Upper lobe of right lung (tissue), 1 donor: Measurements from ENCODE around the gene TPST2. TPM values are rescaled to one million over a fixed set of nuclear protein-coding genes. Genes with fewer than 3 reads are reported as not detected.
"Not testable (repeated sequence)": the region's sequence is repeated elsewhere in the genome, so short reads cannot be mapped to it uniquely, and the experiment has no call there.

Source experiments
- ATAC-seq: fragments of 200-7000 bp; cut with Tn5 transposase; one replicate; pipeline ENCODE4 v1.9.1; 2020; ENCODE audit warnings: mild to moderate bottlenecking, moderate library complexity
- DNase-seq: peaks from one replicate; pipeline ENCODE4 v3.0.0-alpha.2; 2020
- H3K27ac ChIP-seq: fragments of 200-600 bp; one replicate; pipeline ENCODE4 v1.8.0; 2022
- H3K27me3 ChIP-seq: fragments of 200-600 bp; one replicate; pipeline ENCODE4 v1.8.0; 2022; ENCODE audit warnings: mild to moderate bottlenecking
- H3K36me3 ChIP-seq: fragments of 200-600 bp; one replicate; pipeline ENCODE4 v1.8.0; 2022
- H3K4me1 ChIP-seq: fragments of 200-600 bp; one replicate; pipeline ENCODE4 v1.8.0; 2022
- H3K4me3 ChIP-seq: fragments of 200-600 bp; one replicate; pipeline ENCODE4 v1.8.0; 2022; ENCODE audit warnings: mild to moderate bottlenecking
- H3K9me3 ChIP-seq: fragments of 200-600 bp; one replicate; pipeline ENCODE4 v1.8.0; 2022
- intact Hi-C: fragments of 100-400 bp; cut with DNase I; formaldehyde crosslinking; loops from one replicate; pipeline ENCODE4 v1.11.0; 2022
- total RNA-seq: library from RNA; stranded (reverse); fragmentation: NEBNext Ultra II Directional; extraction: Animal tissue kit (Norgen Biotek cat#: 25700); gene quantifications from one replicate; pipeline ENCODE4 v1.2.1, GENCODE V29; 2021
- TF ChIP-seq, protein P1 (sequence below): fragments of 200-600 bp; IDR thresholded peaks from one replicate; pipeline ENCODE4 v1.8.0; 2022; ENCODE audit warnings: antibody characterized with exemption
- donor health status: DM: no; HTN: yes; CAD: no; lungs with severe emphysema.

Gene TPST2
- total RNA-seq, 1 donor from 2014 or later, result 83.1 TPM

DNA sequence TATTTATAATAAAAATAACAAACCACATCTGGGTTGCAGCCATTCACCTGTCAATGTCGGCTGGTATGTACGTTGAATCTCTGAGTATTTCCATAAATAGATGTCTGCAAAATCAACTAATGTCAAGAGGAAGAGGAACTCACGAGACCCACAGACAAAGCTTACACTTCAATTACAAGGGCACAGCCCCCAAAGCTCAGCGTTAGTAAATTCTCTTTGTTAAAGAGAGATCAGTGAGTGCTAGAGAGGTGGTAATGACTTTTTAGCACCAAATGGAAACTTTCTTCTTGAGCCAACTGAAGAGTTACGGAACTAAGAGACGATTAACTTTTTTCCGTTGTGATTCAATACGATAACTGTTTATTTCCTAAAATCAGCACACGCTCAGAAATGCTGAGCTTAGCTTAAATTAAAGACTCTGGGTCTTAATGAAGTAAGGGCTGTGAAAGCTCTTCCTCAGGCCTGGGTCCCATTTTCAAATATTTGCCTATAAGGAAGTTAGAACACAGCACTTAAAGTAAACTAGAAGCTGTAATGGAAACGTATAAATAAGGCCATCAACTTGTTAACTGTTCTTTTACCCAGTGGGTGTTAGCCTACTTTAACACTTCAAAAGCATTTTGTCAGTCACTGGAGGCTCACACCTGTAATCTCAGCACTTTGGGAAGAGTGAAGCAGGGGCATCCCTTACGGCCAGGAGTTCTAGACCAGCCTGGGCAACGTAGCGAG is 54.9 kb downstream of the TPST2 start:
- TF ChIP-seq, protein P1, sequence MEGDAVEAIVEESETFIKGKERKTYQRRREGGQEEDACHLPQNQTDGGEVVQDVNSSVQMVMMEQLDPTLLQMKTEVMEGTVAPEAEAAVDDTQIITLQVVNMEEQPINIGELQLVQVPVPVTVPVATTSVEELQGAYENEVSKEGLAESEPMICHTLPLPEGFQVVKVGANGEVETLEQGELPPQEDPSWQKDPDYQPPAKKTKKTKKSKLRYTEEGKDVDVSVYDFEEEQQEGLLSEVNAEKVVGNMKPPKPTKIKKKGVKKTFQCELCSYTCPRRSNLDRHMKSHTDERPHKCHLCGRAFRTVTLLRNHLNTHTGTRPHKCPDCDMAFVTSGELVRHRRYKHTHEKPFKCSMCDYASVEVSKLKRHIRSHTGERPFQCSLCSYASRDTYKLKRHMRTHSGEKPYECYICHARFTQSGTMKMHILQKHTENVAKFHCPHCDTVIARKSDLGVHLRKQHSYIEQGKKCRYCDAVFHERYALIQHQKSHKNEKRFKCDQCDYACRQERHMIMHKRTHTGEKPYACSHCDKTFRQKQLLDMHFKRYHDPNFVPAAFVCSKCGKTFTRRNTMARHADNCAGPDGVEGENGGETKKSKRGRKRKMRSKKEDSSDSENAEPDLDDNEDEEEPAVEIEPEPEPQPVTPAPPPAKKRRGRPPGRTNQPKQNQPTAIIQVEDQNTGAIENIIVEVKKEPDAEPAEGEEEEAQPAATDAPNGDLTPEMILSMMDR, result no peak
- ATAC-seq (no peak), DNase-seq (no peak)
- intact Hi-C loops, result no loop called here
- H3K27ac ChIP-seq, result no peak overlapping the region
- H3K27me3 ChIP-seq, result no peaks in the 10 kb centered on the region
- H3K36me3 ChIP-seq, result peaks cover 52% of the 10 kb centered on the region
- no peaks in the 10 kb centered on the region for H3K9me3 ChIP-seq
- H3K4me3 ChIP-seq, result no peak overlapping the region
- H3K4me1 ChIP-seq, result peaks cover under 1% of the 10 kb centered on the region

DNA sequence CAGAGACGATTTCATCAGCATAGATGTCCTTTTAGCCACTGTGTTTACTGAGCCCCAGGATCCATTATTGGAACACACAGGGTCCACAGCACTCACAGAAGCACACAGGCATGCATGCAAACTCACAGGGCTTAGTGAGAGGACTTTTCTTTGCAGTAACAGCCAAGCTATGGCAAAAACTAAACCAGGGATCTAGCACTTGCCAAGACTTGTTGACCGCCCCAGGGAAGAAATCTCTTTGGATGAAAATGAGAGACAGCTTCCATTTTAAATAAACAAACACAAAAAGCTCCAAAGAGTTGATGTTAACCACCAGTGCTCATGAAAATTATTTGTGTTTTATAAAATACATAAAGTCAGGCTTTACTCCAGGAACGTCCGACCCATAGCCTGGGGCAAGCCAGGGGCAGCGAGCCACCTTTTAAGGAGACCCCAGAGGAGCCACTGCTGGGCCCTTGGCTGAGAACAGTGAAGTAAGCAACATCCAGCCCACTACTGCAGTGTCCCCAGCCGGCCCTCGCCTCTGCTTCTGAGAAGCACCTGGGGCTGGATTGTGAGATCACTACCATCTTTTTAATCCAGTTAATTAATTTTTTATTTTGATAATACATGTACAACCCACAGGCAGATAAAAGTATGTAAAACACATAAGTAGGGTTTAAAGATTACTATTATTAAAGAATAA is 55.6 kb downstream of the TPST2 start:
- no peaks in the 10 kb centered on the region for H3K9me3 ChIP-seq
- peaks cover 6% of the 10 kb centered on the region for H3K4me1 ChIP-seq
- intact Hi-C loops, result no loop called here
- no peak for DNase-seq
- no peak overlapping the region for H3K4me3 ChIP-seq
- TF ChIP-seq, protein P1, result no peak
- H3K27ac ChIP-seq, result no peak overlapping the region
- H3K27me3 ChIP-seq, result no peaks in the 10 kb centered on the region
- peaks cover 51% of the 10 kb centered on the region for H3K36me3 ChIP-seq
- no peak for ATAC-seq

- intact Hi-C loops, result no loop called here
- peak; percentile 66 for DNase-seq
- H3K36me3 ChIP-seq, result peaks cover 74% of the 10 kb centered on the region
Measured at GRCh38 chr22:26529345-26529744, 60.6 kb downstream of the TPST2 start.

GRCh38 chr22:26528518-26528917 is 61.4 kb downstream of the TPST2 start:
- H3K4me1 ChIP-seq, H3K27me3 ChIP-seq, intact Hi-C loops, DNase-seq, H3K4me3 ChIP-seq, ATAC-seq, H3K9me3 ChIP-seq, H3K27ac ChIP-seq: not testable (repeated sequence)
- peaks cover 82% of the 10 kb centered on the region for H3K36me3 ChIP-seq

More at GRCh38 chr22:26529345-26529744, 60.6 kb downstream of the TPST2 start:
- Histone ChIP-seq H3K9me3 (no peaks in the 10 kb centered on the region), H3K27ac (peak overlapping the region; percentile 30), H3K27me3 (no peaks in the 10 kb centered on the region), H3K4me1 (peaks cover 6% of the 10 kb centered on the region), H3K4me3 (no peak overlapping the region)
- ATAC-seq, result peak; percentile 89
- TF ChIP-seq, protein P1, result no peak

DNA sequence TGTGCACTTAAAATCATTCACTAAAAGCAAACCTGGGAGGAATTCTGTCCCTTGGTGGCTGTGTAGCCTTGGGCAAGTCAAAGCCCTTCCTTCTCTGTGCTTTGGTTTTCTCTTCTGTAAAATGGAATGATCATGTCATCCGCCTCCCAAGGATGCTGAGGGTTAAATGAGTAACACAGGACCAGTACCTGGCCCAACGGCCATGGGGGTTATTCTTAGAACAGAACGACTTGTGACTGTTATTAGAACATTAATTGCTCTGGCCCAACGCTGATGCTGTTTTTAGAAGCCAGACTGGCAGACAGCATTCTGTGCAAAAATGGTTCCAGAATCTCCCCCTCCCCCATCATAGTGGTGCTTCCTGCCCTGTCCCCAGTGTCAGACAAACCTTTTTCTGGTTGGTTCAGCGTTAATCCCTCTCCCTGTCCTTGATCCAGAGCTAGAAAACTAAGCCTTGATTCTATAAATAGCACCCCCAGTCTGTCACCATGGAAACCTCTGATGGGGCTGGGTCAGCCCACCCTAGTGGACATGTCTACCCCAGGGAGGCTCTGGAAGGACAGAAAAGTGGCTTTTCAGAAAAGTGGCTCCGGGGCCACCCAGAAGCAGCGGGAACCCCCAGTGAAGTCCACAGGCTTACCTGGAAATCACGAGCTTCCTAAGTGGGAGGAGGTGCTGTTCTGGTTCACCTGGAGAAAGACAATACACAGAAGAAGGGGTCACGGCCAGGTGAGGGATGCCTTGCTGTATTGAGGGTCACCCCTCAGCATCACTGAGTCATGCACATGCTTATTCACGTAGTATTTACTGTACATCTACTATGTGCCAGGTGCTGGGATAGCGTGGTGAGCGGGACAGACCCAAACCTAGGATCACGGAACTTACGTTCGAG is 62.1 kb downstream of the TPST2 start:
- H3K27me3 ChIP-seq, result no peaks in the 10 kb centered on the region
- no peak overlapping the region for H3K27ac ChIP-seq
- peaks cover 6% of the 10 kb centered on the region for H3K4me1 ChIP-seq
- no peaks in the 10 kb centered on the region for H3K9me3 ChIP-seq
- TF ChIP-seq, protein P1, result no peak
- H3K4me3 ChIP-seq, result no peak overlapping the region
- peaks cover 80% of the 10 kb centered on the region for H3K36me3 ChIP-seq
- ATAC-seq (no peak), DNase-seq (no peak)
- intact Hi-C loops, result no loop called here
